HepG2 (cell line): Measurements from ENCODE around the gene TMEM107. TPM values are rescaled to one million over a fixed set of nuclear protein-coding genes. Genes with fewer than 3 reads are reported as not detected.

Source experiments
- ATAC-seq: fragments of 200-7000 bp; cut with Tn5 transposase; 3 replicates; pipeline ENCODE4 v1.9.1; 2020; ENCODE audit warnings: mild to moderate bottlenecking, moderate library complexity
- BruUV-seq: library from RNA; stranded (reverse); fragments of 400-500 nt; replicated peaks from 2 replicates; lab custom pipeline; 2021; lab: Mats Ljungman, UMichigan
- CTCF ChIA-PET: fragments of 300-600 bp; formaldehyde crosslinking; extraction: SDS; loops from one replicate; lab custom pipeline; 2021; ENCODE audit warnings: low total read pairs, inconsistent platforms, low intra/inter-chr PET ratio; lab: Yijun Ruan, JAX
- POLR2A ChIA-PET: fragments of 350-600 bp; sonication (Branson Sonifier 250); formaldehyde crosslinking; loops from one replicate; lab custom pipeline; 2020; ENCODE audit warnings: antibody characterized with exemption, inconsistent platforms; lab: Yijun Ruan, JAX
- DNase-seq: peaks from one replicate; pipeline ENCODE4 v3.0.0-alpha.2; 2015; ENCODE audit warnings: low spot score
- FAIRE-seq: peaks from 3 replicates; lab custom pipeline; 2011; peaks lifted over from hg19 to GRCh38; lab: Jason Lieb, UNC
- H2AFZ ChIP-seq: one replicate; pipeline ENCODE4 v1.6.1; 2011; ENCODE audit warnings: low read length, inconsistent platforms
- H3K27ac ChIP-seq: fragments of 300-600 bp; 3 replicates; pipeline ENCODE4 v1.8.0; 2011; ENCODE audit warnings: mixed run types, mild to moderate bottlenecking, mixed read lengths, low read length, inconsistent platforms; ENCODE audit not compliant: insufficient read depth; ENCODE audit errors: extremely low read length
- H3K27me3 ChIP-seq, 2 experiments: fragments of 200-600 bp in 1 of 2; 2 replicates in 1 of 2; 3 replicates in 1 of 2; pipeline versions ENCODE4 v1.6.0 to v1.8.0; 2011; ENCODE audit warnings: low read length in 2 of 2, mild to moderate bottlenecking in 2 of 2, moderate library complexity in 2 of 2, inconsistent platforms in 1 of 2; ENCODE audit not compliant: insufficient read depth in 2 of 2, control insufficient read depth in 1 of 2
- H3K36me3 ChIP-seq, 2 experiments: fragments of 200-600 bp in 1 of 2; replicated peaks in 1 of 2; 2 replicates in 1 of 2; 3 replicates in 1 of 2; pipeline versions ENCODE4 v1.5.1 to v1.8.0; 2011; ENCODE audit warnings: low read length in 2 of 2, inconsistent platforms in 1 of 2; ENCODE audit not compliant: insufficient read depth in 2 of 2, control insufficient read depth in 1 of 2
- H3K4me1 ChIP-seq: 2 replicates; pipeline ENCODE4 v1.5.1; 2012; ENCODE audit warnings: low read length, inconsistent platforms; ENCODE audit not compliant: insufficient read depth
- H3K4me2 ChIP-seq: 2 replicates; pipeline ENCODE4 v1.6.0; 2011; ENCODE audit warnings: low read depth, low read length, inconsistent platforms
- H3K4me3 ChIP-seq, 3 experiments: fragments of 200-600 bp in 1 of 3; sonication (generic), shearing (Covaris generic) in 1 of 3; replicated peaks in 1 of 3; 2 replicates each; pipeline ENCODE4 v1.5.1; 2011 to 2016; ENCODE audit warnings: low read length in 3 of 3, inconsistent platforms in 2 of 3, low read depth in 2 of 3, mild to moderate bottlenecking in 2 of 3, control low read depth in 1 of 3, mixed read lengths in 1 of 3; ENCODE audit not compliant: insufficient read depth in 1 of 3
- H3K79me2 ChIP-seq: one replicate; pipeline ENCODE4 v1.6.1; 2011; ENCODE audit warnings: low read length, inconsistent platforms; ENCODE audit not compliant: insufficient read depth
- H3K9ac ChIP-seq: 2 replicates; pipeline ENCODE4 v1.6.0; 2011; ENCODE audit warnings: mild to moderate bottlenecking, low read depth, low read length, inconsistent platforms; ENCODE audit not compliant: insufficient read depth
- H3K9me3 ChIP-seq: 2 replicates; pipeline ENCODE4 v1.5.1; 2012; ENCODE audit warnings: mild to moderate bottlenecking, low read length
- H4K20me1 ChIP-seq: 2 replicates; pipeline ENCODE4 v1.6.0; 2011; ENCODE audit warnings: inconsistent platforms, mild to moderate bottlenecking, low read length, moderate library complexity; ENCODE audit not compliant: insufficient read depth
- MTF2 ChIP-seq: sonication (generic); formaldehyde crosslinking; IDR thresholded peaks from 2 replicates; pipeline ENCODE4 v1.5.0; 2020; ENCODE audit warnings: missing genetic modification reagents, borderline replicate concordance
- TP53 ChIP-seq: sonication (generic); formaldehyde crosslinking; conservative IDR thresholded peaks from 2 replicates; pipeline ENCODE4 v1.4.0; 2020; ENCODE audit warnings: missing genetic modification reagents
- ZMYM3 ChIP-seq: sonication (generic); formaldehyde crosslinking; IDR thresholded peaks from 2 replicates; pipeline ENCODE4 v1.5.1; 2020; ENCODE audit warnings: mild to moderate bottlenecking, missing genetic modification reagents
- ZNF251 ChIP-seq: sonication (generic); formaldehyde crosslinking; IDR thresholded peaks from 2 replicates; pipeline ENCODE4 v1.9.0; 2021; ENCODE audit warnings: mild to moderate bottlenecking, missing genetic modification reagents
- ZNF543 ChIP-seq: sonication (generic); formaldehyde crosslinking; IDR thresholded peaks from 2 replicates; pipeline ENCODE4 v1.4.0; 2020; ENCODE audit warnings: mild to moderate bottlenecking, missing genetic modification reagents
- ZNF678 ChIP-seq: sonication (generic); formaldehyde crosslinking; IDR thresholded peaks from 2 replicates; pipeline ENCODE4 v1.4.0; 2020; ENCODE audit warnings: mild to moderate bottlenecking, missing genetic modification reagents
- ZSCAN12 ChIP-seq: sonication (generic); formaldehyde crosslinking; IDR thresholded peaks from 2 replicates; pipeline ENCODE4 v1.9.0; 2021; ENCODE audit warnings: mild to moderate bottlenecking, missing genetic modification reagents
- WGBS: methylation state at CpG from one replicate; pipeline ENCODE4 v1.1.6; 2017; ENCODE audit warnings: low lambda C conversion rate; 5-methylcytosine and 5-hydroxymethylcytosine counted together
- in situ Hi-C: cut with HindIII; loops from 2 replicates; pipeline ENCODE4 v1.10.0; 2017; ENCODE audit warnings: low pct_unique_long_range_greater_than_20kb; ENCODE audit not compliant: extremely low pct_ligation_motif_present
- intact Hi-C: fragments of 100-400 bp; cut with micrococcal nuclease; formaldehyde crosslinking; loops from one replicate; pipeline ENCODE4 v1.10.0; 2022; ENCODE audit not compliant: unreplicated experiment
- polyA plus RNA-seq, 8 experiments: library from polyadenylated mRNA; depleted of rRNA in 3 of 8; stranded (reverse) in 7 of 8; unstranded in 1 of 8; fragments of >200 nt; fragmentation: Illumina TruSeq in 4 of 8; extraction: Trizol in 4 of 8; gene quantifications; 2 replicates each; pipeline versions ENCODE4 v1.2.1 to v1.2.3, GENCODE V29; 2011 to 2016; ENCODE audit warnings: low read depth in 4 of 8, missing spikeins in 1 of 8, mixed read lengths in 1 of 8; ENCODE audit not compliant: insufficient read depth in 1 of 8
- total RNA-seq, 5 experiments: library from RNA; depleted of rRNA; stranded (reverse); fragments of >200 nt; fragmentation: Illumina TruSeq; extraction: Trizol; gene quantifications; 2 replicates each; pipeline ENCODE4 v1.2.3, GENCODE V29; 2016; ENCODE audit warnings: low read depth in 1 of 5
- TF ChIP-seq, protein P1 (sequence below): sonication (generic); formaldehyde crosslinking; IDR thresholded peaks from 2 replicates; pipeline ENCODE4 v1.5.0; 2020; ENCODE audit warnings: mild to moderate bottlenecking, missing genetic modification reagents, borderline replicate concordance
- TF ChIP-seq, protein P2 (sequence below): sonication (generic); formaldehyde crosslinking; conservative IDR thresholded peaks from 2 replicates; pipeline ENCODE4 v1.8.1; 2023; ENCODE audit warnings: missing genetic modification reagents
- TF ChIP-seq, protein P3 (sequence below): sonication (generic); formaldehyde crosslinking; IDR thresholded peaks from 2 replicates; pipeline ENCODE4 v1.4.0; 2020; ENCODE audit warnings: missing genetic modification reagents, mild to moderate bottlenecking, borderline replicate concordance

TMEM107 gene
- total and polyA plus RNA-seq, 2 of the 13 experiments (the other 11 are each of a cell fraction or from before 2014, with no cell fraction given) = 7.2 to 15.3 TPM

DNA sequence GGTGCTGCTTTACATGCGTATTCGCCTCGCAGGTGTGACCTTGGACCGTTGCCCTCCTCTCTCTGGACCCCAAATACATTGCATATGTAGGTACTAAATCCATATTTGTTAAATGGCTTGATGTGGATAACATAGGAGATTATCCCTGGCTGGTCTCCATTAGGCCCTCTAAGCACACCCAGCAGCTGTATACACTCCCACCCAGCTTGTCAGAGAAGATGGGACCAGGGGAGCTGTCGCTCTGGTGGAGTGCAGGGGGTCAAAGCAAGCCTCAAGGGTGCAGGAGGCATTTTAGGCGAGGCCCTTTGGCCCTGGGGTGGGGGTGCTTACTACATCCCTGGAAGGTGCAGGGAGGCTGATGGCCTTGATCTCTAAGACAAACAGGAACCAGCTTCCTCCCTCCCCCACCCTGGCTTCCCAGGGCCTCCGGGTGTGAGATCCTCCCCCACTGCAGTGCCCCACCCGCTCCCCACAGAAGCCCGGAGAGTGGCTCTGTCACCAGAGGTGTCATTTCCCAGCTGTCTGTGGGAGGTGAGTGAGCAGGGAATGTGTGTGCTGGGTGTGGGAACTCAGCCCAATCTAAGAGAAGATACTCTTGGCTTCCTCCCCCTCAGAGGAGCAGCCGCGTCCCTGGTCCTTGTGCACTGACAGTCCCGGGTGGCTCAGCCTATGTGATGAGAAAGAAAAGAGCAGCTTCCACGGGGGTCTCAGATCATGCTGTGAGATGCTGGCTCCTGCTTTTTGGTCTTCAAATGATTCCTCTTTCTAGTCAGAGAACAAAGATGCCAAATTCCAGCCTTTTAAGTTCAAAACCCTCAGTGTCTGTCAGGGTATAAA, 12.0 kb downstream of the TMEM107 start (continued):
- no peak for TF ChIP-seq ZMYM3 (CRISPR knock-in tag)
- TF ChIP-seq, protein P1, sequence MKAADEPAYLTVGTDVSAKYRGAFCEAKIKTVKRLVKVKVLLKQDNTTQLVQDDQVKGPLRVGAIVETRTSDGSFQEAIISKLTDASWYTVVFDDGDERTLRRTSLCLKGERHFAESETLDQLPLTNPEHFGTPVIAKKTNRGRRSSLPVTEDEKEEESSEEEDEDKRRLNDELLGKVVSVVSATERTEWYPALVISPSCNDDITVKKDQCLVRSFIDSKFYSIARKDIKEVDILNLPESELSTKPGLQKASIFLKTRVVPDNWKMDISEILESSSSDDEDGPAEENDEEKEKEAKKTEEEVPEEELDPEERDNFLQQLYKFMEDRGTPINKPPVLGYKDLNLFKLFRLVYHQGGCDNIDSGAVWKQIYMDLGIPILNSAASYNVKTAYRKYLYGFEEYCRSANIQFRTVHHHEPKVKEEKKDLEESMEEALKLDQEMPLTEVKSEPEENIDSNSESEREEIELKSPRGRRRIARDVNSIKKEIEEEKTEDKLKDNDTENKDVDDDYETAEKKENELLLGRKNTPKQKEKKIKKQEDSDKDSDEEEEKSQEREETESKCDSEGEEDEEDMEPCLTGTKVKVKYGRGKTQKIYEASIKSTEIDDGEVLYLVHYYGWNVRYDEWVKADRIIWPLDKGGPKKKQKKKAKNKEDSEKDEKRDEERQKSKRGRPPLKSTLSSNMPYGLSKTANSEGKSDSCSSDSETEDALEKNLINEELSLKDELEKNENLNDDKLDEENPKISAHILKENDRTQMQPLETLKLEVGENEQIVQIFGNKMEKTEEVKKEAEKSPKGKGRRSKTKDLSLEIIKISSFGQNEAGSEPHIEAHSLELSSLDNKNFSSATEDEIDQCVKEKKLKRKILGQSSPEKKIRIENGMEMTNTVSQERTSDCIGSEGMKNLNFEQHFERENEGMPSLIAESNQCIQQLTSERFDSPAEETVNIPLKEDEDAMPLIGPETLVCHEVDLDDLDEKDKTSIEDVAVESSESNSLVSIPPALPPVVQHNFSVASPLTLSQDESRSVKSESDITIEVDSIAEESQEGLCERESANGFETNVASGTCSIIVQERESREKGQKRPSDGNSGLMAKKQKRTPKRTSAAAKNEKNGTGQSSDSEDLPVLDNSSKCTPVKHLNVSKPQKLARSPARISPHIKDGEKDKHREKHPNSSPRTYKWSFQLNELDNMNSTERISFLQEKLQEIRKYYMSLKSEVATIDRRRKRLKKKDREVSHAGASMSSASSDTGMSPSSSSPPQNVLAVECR (CRISPR knock-in tag) = peak; percentile 7

DNA sequence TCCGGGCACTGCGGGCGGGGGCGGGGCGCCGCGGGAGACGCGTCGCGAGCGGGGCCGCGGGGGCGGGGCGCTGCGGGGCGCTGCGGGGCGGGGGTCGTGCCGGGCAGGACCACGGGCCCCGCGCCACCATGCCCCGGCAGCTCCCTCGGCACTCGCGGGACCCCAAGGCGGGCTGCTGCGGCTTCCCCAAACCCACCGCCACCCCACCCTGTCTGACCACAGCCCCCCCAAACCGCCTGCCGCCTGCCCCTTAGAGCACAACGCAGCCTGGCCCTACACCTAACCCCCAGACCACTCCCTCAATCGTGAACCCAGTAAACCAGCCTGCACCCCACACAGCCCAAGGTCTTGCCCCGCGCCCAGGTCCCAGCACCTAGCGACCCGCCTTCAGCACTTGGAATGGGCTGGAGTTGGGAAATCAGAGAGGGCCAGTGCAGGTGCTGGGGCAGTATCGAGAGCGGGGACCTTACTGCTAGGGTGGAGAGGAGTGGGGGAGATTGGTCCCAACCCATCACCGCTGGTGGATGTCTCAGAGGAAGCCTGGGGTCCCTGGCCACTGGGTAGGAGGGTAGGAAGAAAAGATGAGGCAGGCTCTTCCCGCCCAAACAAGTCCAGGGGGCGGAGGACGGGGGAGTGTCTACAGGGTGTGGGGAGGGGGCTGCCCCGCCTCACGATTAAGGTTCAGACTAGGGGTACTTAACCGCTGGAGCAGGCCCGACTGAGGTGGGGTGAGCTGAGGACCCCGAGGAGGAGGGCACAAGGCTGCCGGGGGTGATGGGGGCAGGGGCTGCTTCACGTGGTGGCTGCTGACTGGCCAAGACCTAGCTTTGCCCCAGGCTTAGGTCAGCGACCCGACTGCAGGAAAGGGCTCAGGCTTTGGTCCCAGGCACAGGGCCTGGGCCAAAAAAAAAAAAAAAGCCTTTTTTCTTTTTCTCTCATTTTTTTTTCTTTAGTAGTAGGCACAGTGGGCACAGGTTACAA, 12.9 kb downstream of the TMEM107 start:
- no TSS peak for BruUV-seq
- Histone ChIP-seq H4K20me1 (no peaks in the 10 kb centered on the region), H3K79me2 (peaks cover 18% of the 10 kb centered on the region), H3K9ac (peak overlapping the region; percentile 80), H2AFZ (peak overlapping the region; percentile 63), H3K4me1 (peaks cover 67% of the 10 kb centered on the region), H3K27ac (peak overlapping the region; percentile 95), H3K27me3 (no peaks in the 10 kb centered on the region; a peak in 1 of 5 replicates), H3K36me3 (peaks cover 1 to 7% of the 10 kb centered on the region in 2 experiments; a peak in 3 of 5 replicates), H3K9me3 (no peaks in the 10 kb centered on the region), H3K4me3 (peak overlapping the region; percentile 92 to 99 (median 98)), H3K4me2 (peak overlapping the region; percentile 91)
- ATAC-seq = peak; percentile 56
- DNase-seq = no peak
- no peak for FAIRE-seq
- in situ Hi-C loops (no loop called here), intact Hi-C loops (no loop called here)
- POLR2A ChIA-PET = interaction anchor here (1.0 to 2.6 kb wide), 12 partner anchors 9 to 132 kb away, joined by 4 to 149 read pairs (median 6); partner anchors contain the start of genes BORCS6, RANGRF, SLC25A35 and TMEM107
- WGBS = 2% methylated on average over 20 of the region's 55 CpGs
- CTCF ChIA-PET = interaction anchor here (0.7 to 1.9 kb wide), 2 partner anchors 25 to 70 kb away, joined by 3 to 5 read pairs; no protein-coding TSS in a partner anchor
- no peak for TF ChIP-seq ZNF678
- no peak for TF ChIP-seq MTF2 (CRISPR knock-in tag)
- TF ChIP-seq ZNF251 (CRISPR knock-in tag) = no peak
- TF ChIP-seq ZSCAN12 (CRISPR knock-in tag) = no peak
- TF ChIP-seq TP53 (CRISPR knock-in tag) = no peak
- TF ChIP-seq, protein P2, sequence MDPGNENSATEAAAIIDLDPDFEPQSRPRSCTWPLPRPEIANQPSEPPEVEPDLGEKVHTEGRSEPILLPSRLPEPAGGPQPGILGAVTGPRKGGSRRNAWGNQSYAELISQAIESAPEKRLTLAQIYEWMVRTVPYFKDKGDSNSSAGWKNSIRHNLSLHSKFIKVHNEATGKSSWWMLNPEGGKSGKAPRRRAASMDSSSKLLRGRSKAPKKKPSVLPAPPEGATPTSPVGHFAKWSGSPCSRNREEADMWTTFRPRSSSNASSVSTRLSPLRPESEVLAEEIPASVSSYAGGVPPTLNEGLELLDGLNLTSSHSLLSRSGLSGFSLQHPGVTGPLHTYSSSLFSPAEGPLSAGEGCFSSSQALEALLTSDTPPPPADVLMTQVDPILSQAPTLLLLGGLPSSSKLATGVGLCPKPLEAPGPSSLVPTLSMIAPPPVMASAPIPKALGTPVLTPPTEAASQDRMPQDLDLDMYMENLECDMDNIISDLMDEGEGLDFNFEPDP (CRISPR knock-in tag) = no peak
- TF ChIP-seq ZNF543 (CRISPR knock-in tag) = 0 out of 2 replicates have a peak, but pooled peaks have one; percentile 11
- TF ChIP-seq, protein P3, sequence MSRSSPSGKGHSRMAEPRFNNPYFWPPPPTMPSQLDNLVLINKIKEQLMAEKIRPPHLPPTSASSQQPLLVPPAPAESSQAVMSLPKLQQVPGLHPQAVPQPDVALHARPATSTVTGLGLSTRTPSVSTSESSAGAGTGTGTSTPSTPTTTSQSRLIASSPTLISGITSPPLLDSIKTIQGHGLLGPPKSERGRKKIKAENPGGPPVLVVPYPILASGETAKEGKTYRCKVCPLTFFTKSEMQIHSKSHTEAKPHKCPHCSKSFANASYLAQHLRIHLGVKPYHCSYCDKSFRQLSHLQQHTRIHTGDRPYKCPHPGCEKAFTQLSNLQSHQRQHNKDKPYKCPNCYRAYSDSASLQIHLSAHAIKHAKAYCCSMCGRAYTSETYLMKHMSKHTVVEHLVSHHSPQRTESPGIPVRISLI (CRISPR knock-in tag) = peak; percentile 77; the same call in 1 of the 2 replicates
